Motor neuron (in vitro differentiated cells): ENCODE measurements around the gene AUH. TPM values are rescaled to one million over a fixed set of nuclear protein-coding genes. Genes with fewer than 3 reads are reported as not detected.

Experiments
- ATAC-seq, 8 experiments: fragments of 200-7000 bp; cut with Tn5 transposase; replicated peaks in 6 of 8; 2 replicates each; pipeline ENCODE4 v1.8.0; 2021; ENCODE audit warnings: mild to moderate bottlenecking in 8 of 8, moderate library complexity in 8 of 8
- H3K27ac ChIP-seq, 2 donors: fragments of 250-450 bp; sonication (Bioruptor Pico); 2 replicates each; pipeline ENCODE4 v1.9.0; 2021; ENCODE audit warnings: antibody characterized with exemption in 2 of 2, mild to moderate bottlenecking in 2 of 2, moderate library complexity in 1 of 2
- H3K4me1 ChIP-seq, 2 donors: fragments of 250-450 bp; sonication (Bioruptor Pico); replicated peaks in 1 of 2; 2 replicates each; pipeline ENCODE4 v1.6.1; 2021; ENCODE audit warnings: antibody characterized with exemption in 2 of 2, mild to moderate bottlenecking in 2 of 2, moderate library complexity in 1 of 2
- H3K4me3 ChIP-seq, 5 donors: fragments of 250-450 bp; sonication (Bioruptor Pico); 2 replicates each; pipeline ENCODE4 v1.9.0; 2021; ENCODE audit warnings: antibody characterized with exemption in 5 of 5, mild to moderate bottlenecking in 5 of 5, moderate library complexity in 4 of 5
- WGBS, 10 experiments: fragments of 450-650 bp; shearing (Covaris generic); methylation state at CpG; one replicate each; pipeline ENCODE4 v1.0.0; 2022; 5-methylcytosine and 5-hydroxymethylcytosine counted together
- in situ Hi-C, 9 experiments: fragments of 400-800 bp; cut with MboI; loops; one replicate each; pipeline ENCODE4 v1.15.0; 2021; ENCODE audit warnings: low sequenced_read_pairs in 9 of 9, low pct_unique_long_range_greater_than_20kb in 2 of 9; ENCODE audit not compliant: unreplicated experiment in 9 of 9
- total RNA-seq, 8 experiments: library from RNA; unstranded; fragments of 300-600 nt; gene quantifications; 2 replicates each; pipeline versions ENCODE4 v1.2.3 to v1.2.4, GENCODE V29; 2022

The AUH gene
- total RNA-seq, 8 experiments from 2014 or later: 13.4 to 22.9 (median 19.4) TPM

GRCh38 chr9:91164724-91165520, 196.8 kb downstream of the AUH start:
- in situ Hi-C loops: loop anchor here in 1 of 9 experiments (10.0 kb wide), 1 partner anchor 60 kb away; no protein-coding TSS in a partner anchor
- peak; percentile 88 to 99 (median 96) for ATAC-seq
- Histone ChIP-seq H3K4me1 (peaks cover 0 to 8% of the 10 kb centered on the region in 2 donors), H3K4me3 (no peak overlapping the region), H3K27ac (no peak overlapping the region)
- WGBS, 10 experiments: 11 to 100% (median 90%) methylated on average over 1 to 18 of the region's 21 CpGs; no CpG with 5 or more reads in 2 of the 10 experiments

Other genes starting within 250 kb of the AUH start
- 10 to 100 TPM; 15.3 to 51.3 (median 32.4) TPM for gene NFIL3, start 61.9 kb upstream of the AUH start, total RNA-seq